NOMO-1 (cell line): ENCODE data around the gene RPS6KA2.

Experiments
- DNase-seq, 2 experiments: peaks; one replicate each; lab custom pipeline; 2025; ENCODE audit not compliant: unreplicated experiment in 2 of 2; lab: John Stamatoyannopoulos, UW

RPS6KA2 gene

GRCh38 chr6:166436195-166437139, 190.6 kb downstream of the RPS6KA2 start:
- DNase-seq, result no peak

GRCh38 chr6:166435574-166435973, 191.5 kb downstream of the RPS6KA2 start:
- DNase-seq, result no peak

- no peak for DNase-seq
These were observed 192.7 kb downstream of the RPS6KA2 start for GRCh38 chr6:166434336-166434735.

- DNase-seq, result no peak
These were observed 194.0 kb downstream of the RPS6KA2 start for GRCh38 chr6:166433096-166433495.

GRCh38 chr6:166430269-166430668, 196.8 kb downstream of the RPS6KA2 start:
- DNase-seq, result no peak

- DNase-seq, result no peak
These were observed 202.6 kb downstream of the RPS6KA2 start for GRCh38 chr6:166424431-166424830.

- DNase-seq, result no peak
These were observed 203.3 kb downstream of the RPS6KA2 start for GRCh38 chr6:166423781-166424180.

GRCh38 chr6:166423051-166423745, 203.9 kb downstream of the RPS6KA2 start:
- DNase-seq, result no peak

GRCh38 chr6:166422201-166422940, 204.7 kb downstream of the RPS6KA2 start:
- DNase-seq, result no peak

GRCh38 chr6:166420351-166420750, 206.7 kb downstream of the RPS6KA2 start:
- DNase-seq, result peak; percentile 37 to 75

GRCh38 chr6:166419717-166420116, 207.3 kb downstream of the RPS6KA2 start:
- no peak for DNase-seq

- DNase-seq, result peak in 1 of 2 experiments; percentile 11
These were observed 207.8 kb downstream of the RPS6KA2 start for GRCh38 chr6:166419286-166419685.

GRCh38 chr6:166418691-166419143, 208.3 kb downstream of the RPS6KA2 start:
- DNase-seq, result no peak

GRCh38 chr6:166417285-166417691, 209.8 kb downstream of the RPS6KA2 start:
- DNase-seq, result no peak

GRCh38 chr6:166415833-166416347, 211.2 kb downstream of the RPS6KA2 start:
- DNase-seq, result no peak

GRCh38 chr6:166415306-166415705, 211.7 kb downstream of the RPS6KA2 start:
- no peak for DNase-seq

- DNase-seq, result no peak
These were observed 213.5 kb downstream of the RPS6KA2 start for GRCh38 chr6:166413491-166413951.

GRCh38 chr6:166412911-166413384, 214.1 kb downstream of the RPS6KA2 start:
- no peak for DNase-seq

GRCh38 chr6:166412156-166412910, 214.7 kb downstream of the RPS6KA2 start:
- DNase-seq, result no peak

GRCh38 chr6:166411721-166412151, 215.3 kb downstream of the RPS6KA2 start:
- no peak for DNase-seq
